K562 (cell line): ENCODE data around the gene GRK1. TPM values are rescaled to one million over a fixed set of nuclear protein-coding genes. Genes with fewer than 3 reads are reported as not detected.

Experiments
- ATAC-seq: fragments of 200-7000 bp; cut with Tn5 transposase; 3 replicates; pipeline ENCODE4 v1.9.1; 2020; ENCODE audit warnings: moderate library complexity
- BruUV-seq: library from RNA; stranded (reverse); fragments of 400-500 nt; replicated peaks from 2 replicates; lab custom pipeline; 2021; lab: Mats Ljungman, UMichigan
- CTCF ChIA-PET: fragments of 300-600 bp; formaldehyde crosslinking; extraction: SDS; loops from one replicate; lab custom pipeline; 2021; ENCODE audit warnings: low intra/inter-chr PET ratio; lab: Yijun Ruan, JAX
- POLR2A ChIA-PET: fragments of 300-600, 350-650 bp; sonication (Branson Sonifier 250); formaldehyde crosslinking; extraction: SDS; loops from one replicate; lab custom pipeline; 2021; ENCODE audit warnings: antibody characterized with exemption, inconsistent platforms; lab: Yijun Ruan, JAX
- DNase-seq, 4 experiments: peaks; one replicate each; pipeline versions ENCODE4 v3.0.0 to v3.0.0-alpha.2; 2011 to 2018; ENCODE audit warnings: low spot score in 3 of 4, mixed read lengths in 3 of 4; ENCODE audit errors: extremely low read depth in 1 of 4
- FAIRE-seq: peaks from 2 replicates; lab custom pipeline; 2011; peaks lifted over from hg19 to GRCh38; lab: Jason Lieb, UNC
- H2AFZ ChIP-seq: 2 replicates; pipeline ENCODE4 v1.6.0; 2011; ENCODE audit warnings: low read depth, low read length, control low read depth, inconsistent platforms
- H3K27ac ChIP-seq: fragments of 200-600 bp; 3 replicates; pipeline ENCODE4 v1.8.0; 2011; ENCODE audit warnings: low read depth, mild to moderate bottlenecking, control low read depth, inconsistent platforms, low read length, moderate library complexity, mixed read lengths; ENCODE audit errors: extremely low read depth
- H3K27me3 ChIP-seq, 2 experiments: fragments of 300-600 bp in 1 of 2; 2 replicates in 1 of 2; 3 replicates in 1 of 2; pipeline versions ENCODE4 v1.6.0 to v1.8.0; 2011; ENCODE audit warnings: inconsistent platforms in 2 of 2, low read length in 2 of 2, mild to moderate bottlenecking in 1 of 2, mixed read lengths in 1 of 2, moderate library complexity in 1 of 2; ENCODE audit not compliant: control insufficient read depth in 2 of 2, insufficient read depth in 2 of 2
- H3K36me3 ChIP-seq: fragments of 300-600 bp; 3 replicates; pipeline ENCODE4 v1.8.0; 2011; ENCODE audit warnings: mild to moderate bottlenecking, low read length, inconsistent platforms; ENCODE audit not compliant: control insufficient read depth, insufficient read depth
- H3K4me1 ChIP-seq, 2 experiments: fragments of 200-600 bp in 1 of 2; replicated peaks in 1 of 2; 2 replicates in 1 of 2; 3 replicates in 1 of 2; pipeline versions ENCODE4 v1.5.1 to v1.8.0; 2011; ENCODE audit warnings: inconsistent platforms in 2 of 2, low read length in 2 of 2, mild to moderate bottlenecking in 1 of 2, mixed read lengths in 1 of 2, moderate library complexity in 1 of 2; ENCODE audit not compliant: control insufficient read depth in 2 of 2, insufficient read depth in 2 of 2
- H3K4me2 ChIP-seq: 2 replicates; pipeline ENCODE4 v1.6.1; 2011; ENCODE audit warnings: low read length, control low read depth, inconsistent platforms, mixed read lengths; ENCODE audit not compliant: insufficient read depth
- H3K4me3 ChIP-seq: fragments of 200-600 bp; sonication (generic), shearing (Covaris generic); 2 replicates; pipeline ENCODE4 v1.5.1; 2016; ENCODE audit warnings: control low read depth, inconsistent platforms
- H3K79me2 ChIP-seq: fragments of 200-600 bp; 3 replicates; pipeline ENCODE4 v1.8.0; 2011; ENCODE audit warnings: low read length, inconsistent platforms; ENCODE audit not compliant: control insufficient read depth, insufficient read depth
- H3K9ac ChIP-seq, 2 experiments: 2 replicates each; pipeline versions ENCODE4 v1.6.0 to v1.6.1; 2011; ENCODE audit warnings: low read depth in 2 of 2, low read length in 2 of 2, control low read depth in 1 of 2, inconsistent platforms in 1 of 2, mild to moderate bottlenecking in 1 of 2, mixed read lengths in 1 of 2; ENCODE audit not compliant: insufficient read depth in 1 of 2
- H3K9me1 ChIP-seq: one replicate; pipeline ENCODE4 v1.6.0; 2011; ENCODE audit warnings: inconsistent platforms, mild to moderate bottlenecking, low read length, moderate library complexity; ENCODE audit not compliant: control insufficient read depth, insufficient read depth
- H3K9me3 ChIP-seq: replicated peaks from 2 replicates; pipeline ENCODE4 v1.5.1; 2011; ENCODE audit warnings: low read depth, low read length, inconsistent platforms; ENCODE audit not compliant: control insufficient read depth, insufficient read depth
- H4K20me1 ChIP-seq: replicated peaks from 2 replicates; pipeline ENCODE4 v1.6.1; 2011; ENCODE audit warnings: low read length, inconsistent platforms, mixed read lengths; ENCODE audit not compliant: control insufficient read depth, insufficient read depth
- CBX2 ChIP-seq: fragments of 200-600 bp; sonication (generic); IDR thresholded peaks from one replicate; pipeline ENCODE4 v1.6.1; 2012; ENCODE audit warnings: mild to moderate bottlenecking, low read length, inconsistent platforms; ENCODE audit not compliant: insufficient read depth, poor library complexity, severe bottlenecking
- CBX8 ChIP-seq: fragments of 200-600 bp; sonication (generic); IDR thresholded peaks from 2 replicates; pipeline ENCODE4 v1.6.1; 2012; ENCODE audit warnings: borderline replicate concordance, mixed run types, low read depth, mild to moderate bottlenecking, moderate library complexity, mixed read lengths, low read length, control low read depth, inconsistent platforms; ENCODE audit not compliant: poor library complexity, severe bottlenecking; ENCODE audit errors: extremely low read depth
- CTCFL ChIP-seq: IDR thresholded peaks from 2 replicates; pipeline ENCODE4 v1.6.1; 2011; ENCODE audit warnings: borderline replicate concordance, low read depth, mild to moderate bottlenecking, moderate library complexity, low read length; ENCODE audit not compliant: insufficient read depth, poor library complexity, severe bottlenecking
- EZH2 ChIP-seq: IDR thresholded peaks from 2 replicates; pipeline ENCODE4 v1.6.1; 2012; ENCODE audit warnings: low read depth, mild to moderate bottlenecking, inconsistent platforms, low read length, borderline replicate concordance
- FOXK1 ChIP-seq: sonication (generic); formaldehyde crosslinking; IDR thresholded peaks from 2 replicates; pipeline ENCODE4 v1.8.0; 2022; ENCODE audit warnings: missing genetic modification reagents, mild to moderate bottlenecking, borderline replicate concordance
- NR2F6 ChIP-seq: fragments of 450-650 bp; formaldehyde crosslinking; IDR thresholded peaks from 2 replicates; pipeline ENCODE4 v1.4.0; 2020; ENCODE audit warnings: mild to moderate bottlenecking
- SMARCA5 ChIP-seq: fragments of 450-650 bp; IDR thresholded peaks from 2 replicates; pipeline ENCODE4 v1.6.1; 2016
- SRSF7 ChIP-seq: fragments of 200-400 bp; formaldehyde crosslinking; optimal IDR thresholded peaks from 2 replicates; pipeline ENCODE3; 2017; ENCODE audit warnings: mild to moderate bottlenecking, low read depth, low read length
- ZFP36 ChIP-seq: fragments of 150-350 bp; IDR thresholded peaks from 2 replicates; pipeline ENCODE4 v1.6.1; 2018; ENCODE audit warnings: low read length, low read depth; ENCODE audit not compliant: partially characterized antibody
- ZNF75A ChIP-seq: fragments of 450-650 bp; formaldehyde crosslinking; IDR thresholded peaks from 2 replicates; pipeline ENCODE4 v1.4.0; 2020; ENCODE audit warnings: mild to moderate bottlenecking
- WGBS: fragments of 100-300 bp; shearing (Covaris generic); methylation state at CpG from one replicate; pipeline ENCODE4 v1.1.6; 2016; ENCODE audit warnings: low coverage, mixed read lengths; ENCODE audit not compliant: insufficient coverage; ENCODE audit errors: missing lambda C conversion rate; 5-methylcytosine and 5-hydroxymethylcytosine counted together
- in situ Hi-C: fragments of 300-500 bp; cut with MboI; formaldehyde crosslinking; loops from 4 replicates; pipeline ENCODE4 v1.15.0; 2018; ENCODE audit warnings: inconsistent platforms, mixed read lengths
- intact Hi-C: fragments of 100-400 bp; cut with micrococcal nuclease; formaldehyde crosslinking; loops from 2 replicates; pipeline ENCODE4 v1.14.2; 2022
- polyA plus RNA-seq, 8 experiments: library from polyadenylated mRNA; depleted of rRNA in 4 of 8; stranded (reverse) in 5 of 8; unstranded in 3 of 8; fragments of >200 nt; fragmentation: Nextera tagmentation in 2 of 8; fragmentation: Illumina TruSeq in 1 of 8; extraction: Ambion mirVana in 2 of 8; extraction: Trizol in 1 of 8; gene quantifications; 2 replicates each; pipeline versions ENCODE4 v1.2.1 to v1.2.3, GENCODE V29; 2011 to 2014; ENCODE audit warnings: inconsistent platforms in 1 of 8, missing spikeins in 1 of 8
- total RNA-seq, 7 experiments: library from RNA; depleted of rRNA in 6 of 7; stranded (reverse); fragments of >200 nt in 6 of 7; fragmentation: Illumina TruSeq in 2 of 7; extraction: Trizol in 2 of 7; gene quantifications; 2 replicates each; pipeline versions ENCODE4 v1.2.1 to v1.2.3, GENCODE V29; 2011 to 2021; ENCODE audit warnings: low replicate concordance in 1 of 7
- TF ChIP-seq, protein P1 (sequence below), 2 experiments: fragments of 450-650 bp in 1 of 2; sonication (generic) in 1 of 2; formaldehyde crosslinking in 1 of 2; IDR thresholded peaks in 1 of 2; conservative IDR thresholded peaks in 1 of 2; 2 replicates each; pipeline versions ENCODE4 v1.6.1 to v1.8.1; 2016 to 2023; ENCODE audit warnings: mild to moderate bottlenecking in 2 of 2, moderate library complexity in 2 of 2, inconsistent platforms in 1 of 2, missing genetic modification reagents in 1 of 2

The GRK1 gene
- total and polyA plus RNA-seq, 9 of the 15 experiments (the other 6 are each of a cell fraction or from before 2014, with no cell fraction given), result 0.09 TPM; not detected in 8

DNA sequence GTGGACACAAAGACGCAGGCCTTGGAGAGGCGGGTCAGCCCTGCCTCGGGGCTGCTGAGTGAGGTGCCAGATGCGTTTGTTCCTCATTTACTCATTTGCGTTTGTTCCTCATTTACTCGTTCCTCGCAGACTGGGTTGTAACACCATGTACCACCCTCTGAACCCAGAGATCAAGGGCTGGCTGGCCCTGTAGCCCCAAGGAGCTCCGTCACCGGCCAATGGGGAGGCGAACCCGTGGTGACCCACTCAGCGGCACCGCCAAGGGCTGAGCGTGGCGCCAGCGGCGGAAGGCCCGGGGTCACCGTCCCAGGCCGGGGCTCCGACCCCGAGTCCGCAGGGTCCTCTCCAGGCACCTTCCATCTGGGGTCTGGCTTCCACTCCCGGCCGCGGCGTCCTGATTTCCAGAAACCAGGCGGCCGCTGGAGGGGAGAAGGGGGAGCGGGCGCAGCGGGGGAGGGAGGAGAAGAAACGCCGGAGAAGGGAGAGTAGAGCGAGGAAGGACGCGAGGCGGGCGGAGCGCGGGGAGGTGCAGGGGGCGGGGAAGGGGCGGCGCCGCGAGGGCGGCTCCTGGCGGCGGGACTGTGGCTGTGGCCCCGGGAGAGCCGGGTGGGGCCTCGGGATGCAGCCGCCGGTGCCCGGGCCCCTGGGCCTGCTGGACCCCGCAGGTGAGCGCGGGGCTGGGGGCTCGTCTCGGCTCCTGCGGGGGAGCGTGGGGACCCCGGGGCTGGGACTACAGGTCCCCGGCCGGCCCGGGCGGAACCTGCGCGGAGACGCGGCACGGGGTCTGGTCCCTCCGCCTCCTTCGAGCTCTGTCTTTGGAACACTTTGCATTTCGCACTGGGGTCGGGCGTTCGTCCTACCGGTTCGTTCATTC is 91.9 kb downstream of the GRK1 start, which contains the start of gene TMEM255B (continued):
- TF ChIP-seq CTCFL, result peak; percentile 88
- no peak for TF ChIP-seq SRSF7

GRCh38 chr13:113759525-113760137 is 92.6 kb downstream of the GRK1 start:
- peak; percentile 6; the same call in 1 of the 3 replicates for ATAC-seq
- Histone ChIP-seq H3K9me3 (no peaks in the 10 kb centered on the region), H2AFZ (peak overlapping the region; percentile 56), H3K79me2 (no peaks in the 10 kb centered on the region), H3K36me3 (no peaks in the 10 kb centered on the region), H3K4me2 (peak overlapping the region; percentile 78), H3K4me3 (peak overlapping the region; percentile 46), H3K9ac (peak overlapping the region in 1 of 2 experiments; percentile 58; a peak in 1 of 4 replicates), H3K27ac (no peak overlapping the region), H3K9me1 (no peaks in the 10 kb centered on the region), H3K4me1 (peaks cover 3 to 14% of the 10 kb centered on the region in 2 experiments; a peak in 4 of 5 replicates), H3K27me3 (peaks cover 18 to 53% of the 10 kb centered on the region in 2 experiments), H4K20me1 (no peaks in the 10 kb centered on the region)
- WGBS, result 3% methylated on average over 15 of the region's 26 CpGs
- POLR2A ChIA-PET, result interaction anchor here (0.7 kb wide), 1 partner anchor 23 kb away, joined by 3 read pairs; no protein-coding TSS in a partner anchor
- CTCF ChIA-PET, result no interaction called here
- in situ Hi-C loops, result no loop called here
- no peak for FAIRE-seq
- TF ChIP-seq, protein P1, sequence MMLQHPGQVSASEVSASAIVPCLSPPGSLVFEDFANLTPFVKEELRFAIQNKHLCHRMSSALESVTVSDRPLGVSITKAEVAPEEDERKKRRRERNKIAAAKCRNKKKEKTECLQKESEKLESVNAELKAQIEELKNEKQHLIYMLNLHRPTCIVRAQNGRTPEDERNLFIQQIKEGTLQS (IDR thresholded peaks at IDR 0.05), result no peak
- TF ChIP-seq, protein P1 (CRISPR knock-in tag; conservative IDR thresholded peaks at IDR 0.05), result no peak
- TF ChIP-seq ZFP36 (peak; percentile 5), EZH2 (peak; percentile 30; the same call in 1 of the 2 replicates), CBX2 (peak; percentile 51), ZNF75A (CRISPR knock-in tag) (no peak), CBX8 (peak; percentile 76), NR2F6 (CRISPR knock-in tag) (no peak), FOXK1 (no peak), SMARCA5 (no peak)
- no peak for DNase-seq
- intact Hi-C loops, result no loop called here
- BruUV-seq, result no TSS peak
